H54 (cell line): ENCODE measurements around the gene SLC45A2.
"Not testable (repeated sequence)": the region's sequence is repeated elsewhere in the genome, so short reads cannot be mapped to it uniquely, and the experiment has no call there.

Experiments used
- DNase-seq: peaks from one replicate; pipeline ENCODE4 v3.0.0; 2011; ENCODE audit warnings: low spot score, mixed read lengths; ENCODE audit not compliant: insufficient read length
- FAIRE-seq: peaks from 3 replicates; lab custom pipeline; 2011; peaks lifted over from hg19 to GRCh38; lab: Jason Lieb, UNC
- POLR2A ChIP-seq: IDR thresholded peaks from 2 replicates; pipeline ENCODE4 v1.6.1; 2011; ENCODE audit warnings: low read depth, mild to moderate bottlenecking, low read length

SLC45A2 gene

GRCh38 chr5:34014626-34015025 lies 30.1 kb upstream of the SLC45A2 start:
- FAIRE-seq (no peak), DNase-seq (no peak)
- TF ChIP-seq POLR2A: no peak

- no peak for DNase-seq
- no peak for FAIRE-seq
- no peak for TF ChIP-seq POLR2A
These were observed 29.1 kb upstream of the SLC45A2 start for GRCh38 chr5:34013547-34013946.

GRCh38 chr5:34012791-34013190 lies 28.3 kb upstream of the SLC45A2 start:
- DNase-seq: no peak
- no peak for FAIRE-seq
- no peak for TF ChIP-seq POLR2A

- DNase-seq (no peak), FAIRE-seq (no peak)
- TF ChIP-seq POLR2A: no peak
These were observed 27.0 kb upstream of the SLC45A2 start for GRCh38 chr5:34011536-34011935.

- not testable (repeated sequence) for FAIRE-seq, DNase-seq
These were observed 25.7 kb upstream of the SLC45A2 start for GRCh38 chr5:34010146-34010545.

GRCh38 chr5:34009610-34010009 lies 25.1 kb upstream of the SLC45A2 start:
- DNase-seq: no peak
- no peak for FAIRE-seq

GRCh38 chr5:34008802-34009201 lies 24.3 kb upstream of the SLC45A2 start:
- no peak for TF ChIP-seq POLR2A
- DNase-seq (no peak), FAIRE-seq (peak; percentile 55)

More at GRCh38 chr5:34009610-34010009, 25.1 kb upstream of the SLC45A2 start:
- TF ChIP-seq POLR2A: no peak

- TF ChIP-seq POLR2A: peak; percentile 96
- peak; percentile 92 for DNase-seq
- peak; percentile 81 for FAIRE-seq
These were observed 23.4 kb upstream of the SLC45A2 start, which contains the start of gene AMACR for GRCh38 chr5:34007621-34008600. TSS of gene AMACR (minus strand) at chr5:34008050. CDS start at chr5:34008019, 31 bp downstream.

GRCh38 chr5:34007201-34007620 lies 22.7 kb upstream of the SLC45A2 start:
- FAIRE-seq (peak; percentile 30), DNase-seq (no peak)
- TF ChIP-seq POLR2A: no peak

- DNase-seq (no peak), FAIRE-seq (no peak)
- TF ChIP-seq POLR2A: no peak
These were observed 21.2 kb upstream of the SLC45A2 start for GRCh38 chr5:34005681-34006080.

GRCh38 chr5:34005211-34005610 lies 20.7 kb upstream of the SLC45A2 start:
- FAIRE-seq: no peak

GRCh38 chr5:34003941-34004340 lies 19.4 kb upstream of the SLC45A2 start:
- no peak for TF ChIP-seq POLR2A
- FAIRE-seq: no peak

More at GRCh38 chr5:34005211-34005610, 20.7 kb upstream of the SLC45A2 start:
- no peak for DNase-seq
- no peak for TF ChIP-seq POLR2A

GRCh38 chr5:34002629-34003328 lies 18.3 kb upstream of the SLC45A2 start:
- TF ChIP-seq POLR2A: no peak
- FAIRE-seq (no peak), DNase-seq (no peak)

More at GRCh38 chr5:34003941-34004340, 19.4 kb upstream of the SLC45A2 start:
- no peak for DNase-seq
